Activated CD4-positive, alpha-beta T cell treated with anti-CD3 and anti-CD28 coated beads for 36 hours (primary cell): ENCODE results near the gene EPB42. TPM values are rescaled to one million over a fixed set of nuclear protein-coding genes. Genes with fewer than 3 reads are reported as not detected.

Experiments used
- ATAC-seq: fragments of 200-7000 bp; cut with Tn5 transposase; one replicate; pipeline ENCODE4 v1.10.0; 2021; ENCODE audit warnings: mild to moderate bottlenecking, moderate library complexity
- CTCF ChIA-PET: fragments of 350-600 bp; sonication (Branson Sonifier 250); formaldehyde crosslinking; loops from one replicate; lab custom pipeline; 2021; ENCODE audit warnings: antibody characterized with exemption; lab: Charles Lee
- POLR2A ChIA-PET: fragments of 350-600 bp; sonication (Branson Sonifier 250); formaldehyde crosslinking; loops from one replicate; lab custom pipeline; 2021; ENCODE audit warnings: antibody characterized with exemption, inconsistent platforms; lab: Charles Lee
- DNase-seq: peaks from one replicate; pipeline ENCODE4 v3.0.0-alpha.2; 2020
- H3K27ac Mint-ChIP-seq: one replicate; pipeline ENCODE4 v1.8.0; 2021; ENCODE audit warnings: mixed read lengths
- H3K27me3 Mint-ChIP-seq: one replicate; pipeline ENCODE4 v1.8.0; 2021; ENCODE audit warnings: mixed read lengths
- H3K36me3 Mint-ChIP-seq: one replicate; pipeline ENCODE4 v1.8.0; 2021; ENCODE audit warnings: low read depth, mixed read lengths
- H3K4me1 Mint-ChIP-seq: one replicate; pipeline ENCODE4 v1.8.0; 2021; ENCODE audit warnings: mixed read lengths
- H3K4me3 Mint-ChIP-seq: one replicate; pipeline ENCODE4 v1.8.0; 2021; ENCODE audit warnings: mild to moderate bottlenecking, moderate library complexity, mixed read lengths
- H3K9me3 Mint-ChIP-seq: one replicate; pipeline ENCODE4 v1.8.0; 2021; ENCODE audit warnings: low read depth, mixed read lengths
- intact Hi-C, 2 experiments: fragments of 100-400 bp; cut with DNase I in 1 of 2; cut with micrococcal nuclease in 1 of 2; formaldehyde crosslinking; loops; one replicate each; pipeline versions ENCODE4 v1.14.2 to v1.15.1; 2022 to 2024; cut with DNase I, micrococcal nuclease
- total RNA-seq, 2 experiments: library from RNA; stranded (reverse); gene quantifications; one replicate each; pipeline ENCODE4 v1.2.3, GENCODE V29; 2021

The EPB42 gene
- total RNA-seq, 2 experiments from 2014 or later: not detected

DNA sequence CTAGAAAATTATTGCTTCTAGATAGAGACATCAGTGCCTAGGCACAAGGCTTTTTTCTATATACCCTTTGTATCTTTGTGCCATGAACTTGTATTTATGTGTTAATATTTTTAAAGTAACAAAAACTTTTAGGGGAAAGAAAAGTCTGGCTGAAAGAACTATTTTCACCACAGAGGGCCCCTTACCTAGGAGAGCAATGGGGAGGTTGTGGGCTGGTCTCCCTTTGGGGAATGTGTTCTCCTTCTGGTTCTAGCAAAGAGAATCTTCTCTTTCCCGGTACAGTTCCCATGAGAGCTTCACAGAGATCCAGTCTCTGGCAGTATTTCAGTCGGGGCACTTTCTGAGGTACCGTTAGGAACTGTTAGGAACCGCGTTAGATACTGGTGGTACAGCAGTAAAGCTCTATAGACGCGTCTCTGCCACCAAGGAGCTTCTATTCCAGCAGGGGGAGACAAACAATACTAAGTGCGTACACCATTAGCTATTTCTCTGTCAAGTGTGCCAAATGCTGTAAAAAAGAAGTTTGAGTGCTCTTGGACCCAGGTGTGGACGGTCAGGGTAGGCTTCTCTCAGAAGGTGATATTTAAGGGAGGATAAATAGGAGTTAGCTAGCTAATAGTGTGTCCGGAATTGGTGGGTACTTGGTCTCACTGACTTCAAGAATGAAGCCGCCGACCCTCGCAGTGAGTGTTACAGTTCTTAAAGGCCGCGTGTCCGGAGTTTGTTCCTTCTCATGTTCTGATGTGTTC, 4.6 kb upstream of the EPB42 start:
- POLR2A ChIA-PET: interaction anchor here (0.6 to 1.0 kb wide), 2 partner anchors 42 to 60 kb away, joined by 3 read pairs; no protein-coding TSS in a partner anchor
- intact Hi-C loops: loop anchor here (1.0 to 5.0 kb wide), 2 partner anchors 42 to 60 kb away; partner anchors contain the start of gene TGM5 (in 1 of the 2)
- H3K4me3 Mint-ChIP-seq: no peak overlapping the region
- H3K4me1 Mint-ChIP-seq: peaks cover 8% of the 10 kb centered on the region
- ATAC-seq (peak; percentile 90), DNase-seq (peak; percentile 57)
- no peak overlapping the region for H3K27ac Mint-ChIP-seq
- peaks cover 6% of the 10 kb centered on the region for H3K27me3 Mint-ChIP-seq
- H3K36me3 Mint-ChIP-seq: no peaks in the 10 kb centered on the region
- CTCF ChIA-PET: interaction anchor here (0.6 to 2.7 kb wide), 42 partner anchors 8 to 1217 kb away, joined by 3 to 118 read pairs (median 4); partner anchors contain the start of gene CCNDBP1
- no peaks in the 10 kb centered on the region for H3K9me3 Mint-ChIP-seq

DNA sequence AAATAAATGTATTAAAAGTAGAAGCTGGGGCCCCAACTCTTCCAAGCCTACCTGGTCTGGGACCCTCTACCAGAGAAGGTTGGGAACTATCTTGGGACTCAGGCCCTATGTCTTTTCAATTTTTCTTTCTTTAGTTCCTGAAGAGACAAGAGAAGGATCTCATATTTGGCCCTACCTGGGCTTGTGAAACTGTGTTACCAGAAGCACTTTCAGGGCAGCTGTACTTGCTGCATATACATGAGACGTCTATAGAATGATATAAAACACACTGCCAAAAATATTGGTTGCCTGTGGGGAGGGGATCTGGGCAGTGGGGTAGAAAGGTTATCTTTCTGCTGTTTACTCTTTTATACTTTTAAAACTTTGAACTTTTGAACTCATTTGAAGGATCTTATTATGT, 604 bp upstream of the EPB42 start:
- H3K27me3 Mint-ChIP-seq: peaks cover 9% of the 10 kb centered on the region
- H3K4me3 Mint-ChIP-seq: no peak overlapping the region
- H3K36me3 Mint-ChIP-seq: no peaks in the 10 kb centered on the region
- intact Hi-C loops: no loop called here
- ChIA-PET POLR2A (no interaction called here), CTCF (interaction anchor here (0.7 to 2.7 kb wide), 2 partner anchors 64 to 1651 kb away, joined by 3 to 22 read pairs; no protein-coding TSS in a partner anchor)
- DNase-seq: no peak
- H3K9me3 Mint-ChIP-seq: no peaks in the 10 kb centered on the region
- H3K4me1 Mint-ChIP-seq: peaks cover 8% of the 10 kb centered on the region
- H3K27ac Mint-ChIP-seq: no peak overlapping the region
- no peak for ATAC-seq

DNA sequence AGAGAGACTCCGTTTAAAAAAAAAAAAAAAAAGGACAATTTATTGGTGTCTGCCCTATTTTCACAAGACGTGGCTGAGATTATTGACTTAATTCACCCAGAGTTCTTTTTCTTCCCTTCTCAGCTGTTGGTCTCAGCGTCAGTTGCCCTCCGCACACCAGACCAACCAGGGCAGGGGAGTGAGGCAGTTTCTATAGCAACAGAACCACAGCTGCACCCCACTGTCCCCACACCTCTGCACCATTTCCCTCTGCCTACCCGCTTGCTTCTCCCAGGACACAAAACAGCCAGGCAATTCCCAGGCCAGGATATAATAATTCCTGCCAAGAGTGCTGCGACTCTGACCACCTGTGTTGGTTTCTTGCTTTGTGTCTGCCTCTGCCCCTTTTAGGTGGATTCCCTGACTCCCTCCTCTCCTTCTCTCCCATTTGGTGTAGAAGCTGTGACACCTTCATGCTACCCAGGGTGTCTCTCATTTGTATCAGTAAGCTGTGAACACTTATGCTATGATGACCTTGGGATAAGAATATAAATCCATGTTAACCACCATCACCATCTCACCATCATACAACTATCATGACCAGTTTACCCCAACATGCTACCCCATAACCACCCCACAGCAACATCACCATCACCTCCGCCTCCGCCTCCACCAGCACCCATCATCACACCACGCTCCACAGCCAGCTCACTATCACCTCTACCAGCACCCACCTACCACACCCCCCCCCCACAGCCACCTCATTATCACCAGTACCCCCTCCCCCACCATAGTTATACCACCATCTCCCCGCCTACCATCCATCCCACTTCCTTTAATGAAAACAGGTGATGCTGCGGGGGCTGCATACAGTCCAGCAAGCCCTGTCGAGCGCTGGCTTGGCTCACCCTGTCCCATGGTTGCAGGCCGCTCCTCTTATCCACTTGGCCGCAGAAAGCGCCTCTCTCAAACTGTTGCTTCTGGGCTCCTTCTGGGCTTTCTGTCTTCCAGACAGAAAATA, 589 bp downstream of the EPB42 start:
- no peak overlapping the region for H3K4me3 Mint-ChIP-seq
- peaks cover 3% of the 10 kb centered on the region for H3K27me3 Mint-ChIP-seq
- H3K27ac Mint-ChIP-seq: no peak overlapping the region
- intact Hi-C loops: no loop called here
- DNase-seq (no peak), ATAC-seq (no peak)
- ChIA-PET CTCF (interaction anchor here (0.7 to 1.7 kb wide), 2 partner anchors 65 kb away, joined by 3 to 6 read pairs; no protein-coding TSS in a partner anchor), POLR2A (no interaction called here)
- no peaks in the 10 kb centered on the region for H3K36me3 Mint-ChIP-seq
- H3K4me1 Mint-ChIP-seq: no peaks in the 10 kb centered on the region
- H3K9me3 Mint-ChIP-seq: no peaks in the 10 kb centered on the region

DNA sequence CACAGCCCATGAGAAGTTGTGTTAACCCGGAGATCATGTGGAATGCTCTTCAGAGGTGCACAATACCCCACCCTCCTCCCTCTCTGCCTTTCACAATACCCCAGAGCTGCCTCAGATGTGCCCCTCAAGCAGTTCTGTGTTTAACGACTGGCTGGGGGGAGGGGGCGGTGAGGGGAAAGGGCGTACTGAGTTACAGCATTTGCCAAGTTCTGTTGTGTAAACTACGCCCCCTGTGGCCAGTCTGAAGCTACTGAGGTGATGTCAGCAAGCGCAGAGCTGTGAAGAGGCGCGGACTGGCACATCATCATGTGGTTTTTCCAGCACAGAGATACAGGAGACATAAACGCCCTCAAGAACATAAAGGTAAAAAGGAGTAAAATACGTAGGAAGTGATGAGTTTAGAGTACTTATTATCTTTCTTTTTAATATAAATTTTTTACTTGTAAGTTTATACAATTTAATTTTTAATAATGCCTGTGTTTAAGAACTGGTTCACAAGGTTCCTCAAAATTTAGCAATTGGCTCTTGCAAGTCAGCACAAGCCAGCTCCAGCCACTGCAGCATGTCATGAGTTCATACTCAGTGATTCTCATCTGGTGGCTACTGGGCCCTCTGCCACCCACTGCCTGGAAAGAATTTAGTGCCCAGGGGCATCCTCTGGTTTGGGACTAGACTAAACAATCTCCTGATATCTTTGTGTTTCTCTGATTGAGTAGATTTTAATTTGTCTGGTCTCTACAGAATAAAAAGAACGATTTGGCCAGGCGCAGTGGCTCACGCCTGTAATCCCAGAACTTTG, 1.7 kb downstream of the EPB42 start:
- Mint-ChIP-seq H3K27me3 (peaks cover 3% of the 10 kb centered on the region), H3K4me3 (no peak overlapping the region), H3K4me1 (no peaks in the 10 kb centered on the region), H3K27ac (no peak overlapping the region), H3K9me3 (no peaks in the 10 kb centered on the region), H3K36me3 (no peaks in the 10 kb centered on the region)
- intact Hi-C loops: no loop called here
- ATAC-seq: peak; percentile 63
- CTCF ChIA-PET: interaction anchor here (0.6 to 1.7 kb wide), 2 partner anchors 15 to 66 kb away, joined by 4 to 6 read pairs; no protein-coding TSS in a partner anchor
- DNase-seq: peak; percentile 53
- POLR2A ChIA-PET: no interaction called here

- ChIA-PET POLR2A (no interaction called here), CTCF (interaction anchor here (1.8 to 2.7 kb wide), 3 partner anchors 10 to 70 kb away, joined by 6 to 14 read pairs (median 13); no protein-coding TSS in a partner anchor)
- intact Hi-C loops: no loop called here
- no peak for ATAC-seq
- Mint-ChIP-seq H3K27ac (no peak overlapping the region), H3K27me3 (peaks cover 3% of the 10 kb centered on the region), H3K36me3 (no peaks in the 10 kb centered on the region), H3K9me3 (no peaks in the 10 kb centered on the region), H3K4me3 (no peak overlapping the region), H3K4me1 (no peaks in the 10 kb centered on the region)
- no peak for DNase-seq
Measured at GRCh38 chr15:43215961-43216360, 4.9 kb downstream of the EPB42 start.

DNA sequence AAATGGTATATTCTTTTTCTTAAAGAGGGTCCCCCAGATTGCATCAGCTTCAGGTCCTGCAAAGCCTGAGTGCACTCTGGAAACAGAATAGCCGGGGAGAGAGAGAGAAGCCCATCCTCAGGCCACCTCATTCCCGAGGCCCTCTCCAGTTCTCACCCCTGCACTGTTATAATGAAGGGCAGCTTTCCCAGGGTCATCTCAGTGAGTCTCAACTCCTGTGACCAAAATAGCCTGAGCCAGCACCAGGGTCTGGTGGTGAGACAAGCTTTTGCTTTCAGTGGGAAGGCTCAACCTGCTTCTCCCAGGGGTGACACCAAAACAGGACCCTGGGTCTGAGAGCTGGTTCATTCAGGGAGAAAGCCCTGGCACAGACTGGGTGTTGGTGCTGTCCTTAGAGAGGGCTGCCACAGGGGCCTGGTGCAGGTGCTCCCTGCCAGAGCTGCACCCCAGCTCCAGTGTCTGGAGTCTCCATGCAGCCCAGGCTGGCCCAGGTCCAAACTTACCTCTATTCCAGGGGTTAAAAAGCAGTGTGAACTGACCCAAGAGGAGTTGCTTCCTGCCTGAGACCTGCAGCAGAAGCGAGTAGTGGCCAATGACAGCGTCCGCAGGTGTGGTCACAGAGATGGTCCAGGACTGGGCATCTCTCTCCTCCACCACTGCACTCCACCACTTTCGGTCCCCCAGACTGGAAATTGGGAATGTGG, 6.1 kb downstream of the EPB42 start:
- no peaks in the 10 kb centered on the region for H3K9me3 Mint-ChIP-seq
- H3K36me3 Mint-ChIP-seq: no peaks in the 10 kb centered on the region
- H3K4me3 Mint-ChIP-seq: no peak overlapping the region
- no peaks in the 10 kb centered on the region for H3K27me3 Mint-ChIP-seq
- no peaks in the 10 kb centered on the region for H3K4me1 Mint-ChIP-seq
- intact Hi-C loops: no loop called here
- ChIA-PET CTCF (interaction anchor here (0.6 to 2.7 kb wide), 4 partner anchors 10 to 410 kb away, joined by 3 to 14 read pairs (median 5); no protein-coding TSS in a partner anchor), POLR2A (no interaction called here)
- H3K27ac Mint-ChIP-seq: no peak overlapping the region
- no peak for DNase-seq
- ATAC-seq: no peak

DNA sequence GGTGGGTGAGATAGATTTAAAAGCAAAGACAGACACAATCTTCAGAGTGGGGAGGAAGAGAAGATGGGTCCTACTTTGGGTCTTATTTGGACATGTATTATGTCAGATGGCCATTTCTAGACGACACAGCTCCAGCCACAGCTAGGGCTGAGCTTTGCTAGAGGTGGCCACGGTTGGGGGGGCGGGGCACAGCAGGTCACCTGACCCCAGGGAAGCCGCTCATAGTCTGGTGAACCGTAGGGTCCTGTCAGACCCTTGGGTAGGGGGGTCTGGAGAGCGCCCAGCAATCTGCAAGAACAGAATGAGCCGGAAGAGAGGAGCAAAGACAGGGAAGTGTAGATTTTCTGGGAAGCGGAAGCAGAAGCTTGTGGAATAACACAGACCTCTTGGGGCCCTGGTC, 6.6 kb downstream of the EPB42 start:
- intact Hi-C loops: no loop called here

DNA sequence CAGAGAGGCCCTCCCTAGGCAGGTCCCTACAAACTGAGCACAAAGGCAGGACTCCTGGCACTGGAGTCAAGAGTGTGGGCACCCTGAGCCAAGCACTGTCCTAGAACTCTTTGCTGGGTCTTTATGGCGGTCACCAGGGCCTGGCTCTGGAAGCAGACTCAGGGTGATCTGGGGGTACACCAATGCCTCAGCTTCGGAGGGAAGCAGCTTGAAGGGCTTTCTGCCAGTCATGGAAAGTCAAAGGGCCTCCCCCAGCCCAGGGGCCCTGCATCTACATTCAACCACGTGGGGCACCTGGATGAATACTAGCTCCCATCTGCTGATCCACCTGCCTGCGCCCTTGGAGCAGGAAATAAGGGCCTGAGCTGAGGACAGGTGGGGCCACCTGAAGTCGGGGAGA, 7.4 kb downstream of the EPB42 start:
- no peaks in the 10 kb centered on the region for H3K27me3 Mint-ChIP-seq
- H3K4me1 Mint-ChIP-seq: no peaks in the 10 kb centered on the region
- H3K9me3 Mint-ChIP-seq: no peaks in the 10 kb centered on the region
- ATAC-seq (no peak), DNase-seq (no peak)
- H3K27ac Mint-ChIP-seq: no peak overlapping the region
- no peaks in the 10 kb centered on the region for H3K36me3 Mint-ChIP-seq
- H3K4me3 Mint-ChIP-seq: no peak overlapping the region
- ChIA-PET POLR2A (no interaction called here), CTCF (interaction anchor here (1.2 to 2.4 kb wide), 3 partner anchors 9 to 72 kb away, joined by 3 to 7 read pairs (median 7); no protein-coding TSS in a partner anchor)
- intact Hi-C loops: no loop called here

More for the DNA sequence above, 6.6 kb downstream of the EPB42 start:
- H3K4me3 Mint-ChIP-seq: no peak overlapping the region
- no peak for ATAC-seq
- H3K4me1 Mint-ChIP-seq: no peaks in the 10 kb centered on the region
- H3K27ac Mint-ChIP-seq: no peak overlapping the region
- no peaks in the 10 kb centered on the region for H3K9me3 Mint-ChIP-seq
- H3K36me3 Mint-ChIP-seq: no peaks in the 10 kb centered on the region
- POLR2A ChIA-PET: no interaction called here
- DNase-seq: no peak
- CTCF ChIA-PET: interaction anchor here (0.6 to 2.4 kb wide), 5 partner anchors 9 to 411 kb away, joined by 3 to 7 read pairs (median 3); no protein-coding TSS in a partner anchor
- no peaks in the 10 kb centered on the region for H3K27me3 Mint-ChIP-seq

DNA sequence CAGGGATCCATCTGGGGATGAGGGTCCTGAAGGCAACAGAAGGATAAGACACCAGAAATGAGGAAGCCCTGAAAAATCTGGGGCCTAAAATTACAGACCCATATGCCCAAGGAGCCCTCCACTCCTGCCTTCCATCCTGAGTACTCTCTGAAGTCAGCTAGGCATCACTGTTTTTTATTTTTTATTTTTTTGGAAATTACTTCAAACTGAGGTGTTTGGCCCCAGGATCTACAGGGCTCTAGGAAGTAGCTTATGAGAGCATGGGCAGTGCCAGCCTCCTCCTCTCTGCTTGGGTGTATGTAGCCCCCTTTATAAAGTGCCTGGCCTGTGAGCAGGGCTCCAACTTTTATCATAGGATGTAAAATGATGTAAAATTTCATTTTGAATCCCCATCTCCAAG, 7.9 kb downstream of the EPB42 start:
- no peak overlapping the region for H3K4me3 Mint-ChIP-seq
- H3K27me3 Mint-ChIP-seq: peaks cover 2% of the 10 kb centered on the region
- H3K9me3 Mint-ChIP-seq: no peaks in the 10 kb centered on the region
- intact Hi-C loops: no loop called here
- H3K36me3 Mint-ChIP-seq: no peaks in the 10 kb centered on the region
- ATAC-seq: no peak
- ChIA-PET POLR2A (no interaction called here), CTCF (interaction anchor here (1.2 to 2.4 kb wide), 3 partner anchors 8 to 73 kb away, joined by 3 to 7 read pairs (median 7); no protein-coding TSS in a partner anchor)
- DNase-seq: no peak
- no peak overlapping the region for H3K27ac Mint-ChIP-seq
- no peaks in the 10 kb centered on the region for H3K4me1 Mint-ChIP-seq

GRCh38 chr15:43212299-43212698, 8.5 kb downstream of the EPB42 start:
- DNase-seq (no peak), ATAC-seq (no peak)
- Mint-ChIP-seq H3K27me3 (peaks cover 2% of the 10 kb centered on the region), H3K4me1 (no peaks in the 10 kb centered on the region), H3K9me3 (no peaks in the 10 kb centered on the region), H3K27ac (no peak overlapping the region), H3K4me3 (no peak overlapping the region), H3K36me3 (no peaks in the 10 kb centered on the region)
- CTCF ChIA-PET: interaction anchor here (1.2 to 2.4 kb wide), 2 partner anchors 13 to 73 kb away, joined by 3 to 7 read pairs; no protein-coding TSS in a partner anchor
- POLR2A ChIA-PET: interaction anchor here (0.6 kb wide), 1 partner anchor 39 kb away, joined by 5 read pairs; no protein-coding TSS in a partner anchor
- intact Hi-C loops: no loop called here
